HEK293 (cell line): Measurements from ENCODE around the gene SKI.

ENCODE experiments used
- BCL6B ChIP-seq: fragments of 450-650 bp; formaldehyde crosslinking; IDR thresholded peaks from 2 replicates; pipeline ENCODE4 v1.5.1; 2017; ENCODE audit warnings: missing biosample characterization, missing genetic modification characterization
- CTCF ChIP-seq: fragments of 450-650 bp; formaldehyde crosslinking; IDR thresholded peaks from 2 replicates; pipeline ENCODE4 v1.5.1; 2016; ENCODE audit warnings: missing biosample characterization, missing genetic modification characterization
- KLF9 ChIP-seq: fragments of 450-650 bp; formaldehyde crosslinking; IDR thresholded peaks from 2 replicates; pipeline ENCODE4 v1.5.1; 2016; ENCODE audit warnings: missing biosample characterization, missing genetic modification characterization, low read depth
- ZBTB1 ChIP-seq: fragments of 450-650 bp; formaldehyde crosslinking; IDR thresholded peaks from 2 replicates; pipeline ENCODE4 v1.5.1; 2016; ENCODE audit warnings: missing biosample characterization, missing genetic modification characterization
- ZBTB26 ChIP-seq: fragments of 450-650 bp; formaldehyde crosslinking; optimal IDR thresholded peaks from 2 replicates; pipeline ENCODE3; 2016; ENCODE audit warnings: missing biosample characterization, mild to moderate bottlenecking, missing genetic modification characterization
- ZBTB7A ChIP-seq: fragments of 450-650 bp; formaldehyde crosslinking; IDR thresholded peaks from 2 replicates; pipeline ENCODE4 v1.5.1; 2016; ENCODE audit warnings: low read depth, missing biosample characterization, missing genetic modification characterization
- ZNF132 ChIP-seq: fragments of 450-650 bp; formaldehyde crosslinking; IDR thresholded peaks from 2 replicates; pipeline ENCODE4 v1.5.1; 2017; ENCODE audit warnings: missing biosample characterization, missing genetic modification characterization, borderline replicate concordance
- ZNF146 ChIP-seq: fragments of 450-650 bp; formaldehyde crosslinking; IDR thresholded peaks from 2 replicates; pipeline ENCODE4 v1.5.1; 2016; ENCODE audit warnings: missing biosample characterization, missing genetic modification characterization
- ZNF157 ChIP-seq: fragments of 450-650 bp; formaldehyde crosslinking; IDR thresholded peaks from 2 replicates; pipeline ENCODE4 v1.5.1; 2016; ENCODE audit warnings: missing biosample characterization, missing genetic modification characterization

- TF ChIP-seq ZNF157 (tag by site-specific recombination) (no peak), ZBTB1 (tag by site-specific recombination) (no peak), CTCF (tag by site-specific recombination) (no peak), BCL6B (tag by site-specific recombination) (no peak), ZBTB7A (tag by site-specific recombination) (no peak), ZBTB26 (tag by site-specific recombination) (no peak), ZNF146 (no peak), KLF9 (tag by site-specific recombination) (no peak), ZNF132 (tag by site-specific recombination) (no peak)
Measured at GRCh38 chr1:2197707-2198165, 30.4 kb upstream of the SKI start.
